HepG2 (cell line): ENCODE results near the gene KMT2B. TPM values are rescaled to one million over a fixed set of nuclear protein-coding genes. Genes with fewer than 3 reads are reported as not detected.

Source experiments
- CREM ChIP-seq, 2 experiments: sonication (generic) in 1 of 2; formaldehyde crosslinking in 1 of 2; IDR thresholded peaks; 2 replicates each; pipeline versions ENCODE4 v1.4.0 to v1.6.1; 2016 to 2020; ENCODE audit warnings: antibody characterized with exemption in 1 of 2, mild to moderate bottlenecking in 1 of 2, missing genetic modification reagents in 1 of 2
- DR1 ChIP-seq: sonication (generic); formaldehyde crosslinking; IDR thresholded peaks from 2 replicates; pipeline ENCODE4 v1.8.0; 2021; ENCODE audit warnings: mild to moderate bottlenecking, missing genetic modification reagents, inconsistent platforms
- GATAD1 ChIP-seq: IDR thresholded peaks from 2 replicates; pipeline ENCODE4 v1.6.1; 2016; ENCODE audit warnings: missing genetic modification reagents, missing compliant biosample characterization
- GPN1 ChIP-seq: sonication (generic); formaldehyde crosslinking; IDR thresholded peaks from 2 replicates; pipeline ENCODE4 v1.5.1; 2020; ENCODE audit warnings: missing genetic modification reagents, borderline replicate concordance
- KAT2B ChIP-seq: fragments of 150-350 bp; IDR thresholded peaks from 2 replicates; pipeline ENCODE4 v1.6.1; 2014; ENCODE audit warnings: low read depth, low read length, borderline replicate concordance
- KLF16 ChIP-seq, 2 experiments: sonication (generic) in 1 of 2; formaldehyde crosslinking in 1 of 2; IDR thresholded peaks; 2 replicates each; pipeline versions ENCODE4 v1.6.1 to v1.8.0; 2016 to 2023; ENCODE audit warnings: missing genetic modification reagents in 2 of 2, missing compliant biosample characterization in 1 of 2
- MED13 ChIP-seq: sonication (generic); formaldehyde crosslinking; IDR thresholded peaks from 2 replicates; pipeline ENCODE4 v1.5.0; 2020; ENCODE audit warnings: missing genetic modification reagents
- MXI1 ChIP-seq: IDR thresholded peaks from 3 replicates; pipeline ENCODE4 v1.6.1; 2012; ENCODE audit warnings: low read depth, low read length, inconsistent platforms, borderline replicate concordance
- NCOA5 ChIP-seq: sonication (generic); formaldehyde crosslinking; IDR thresholded peaks from 2 replicates; pipeline ENCODE4 v1.4.0; 2020; ENCODE audit warnings: missing genetic modification reagents
- NR3C1 ChIP-seq: sonication (generic); formaldehyde crosslinking; IDR thresholded peaks from 2 replicates; pipeline ENCODE4 v1.4.0; 2020; ENCODE audit warnings: missing genetic modification reagents
- PHF21A ChIP-seq: sonication (generic); formaldehyde crosslinking; IDR thresholded peaks from 2 replicates; pipeline ENCODE4 v1.5.0; 2020; ENCODE audit warnings: mild to moderate bottlenecking, missing genetic modification reagents
- RFXAP ChIP-seq: sonication (generic); formaldehyde crosslinking; IDR thresholded peaks from 2 replicates; pipeline ENCODE4 v1.4.0; 2020; ENCODE audit warnings: missing genetic modification reagents, borderline replicate concordance
- RXRB ChIP-seq: IDR thresholded peaks from 2 replicates; pipeline ENCODE4 v1.6.1; 2016; ENCODE audit warnings: borderline replicate concordance, missing genetic modification reagents, missing compliant biosample characterization
- SMYD3 ChIP-seq: sonication (generic); formaldehyde crosslinking; IDR thresholded peaks from 2 replicates; pipeline ENCODE4 v1.8.1; 2023; ENCODE audit warnings: mild to moderate bottlenecking, missing genetic modification reagents
- STAG1 ChIP-seq: sonication (generic); formaldehyde crosslinking; IDR thresholded peaks from 2 replicates; pipeline ENCODE4 v1.4.0; 2020; ENCODE audit warnings: missing genetic modification reagents
- XRCC5 ChIP-seq: fragments of 200-400 bp; formaldehyde crosslinking; optimal IDR thresholded peaks from 2 replicates; pipeline ENCODE3; 2017; ENCODE audit warnings: mild to moderate bottlenecking, low read length
- ZNF3 ChIP-seq: IDR thresholded peaks from 2 replicates; pipeline ENCODE4 v1.7.0; 2017; ENCODE audit warnings: inconsistent platforms
- ZNF569 ChIP-seq: sonication (generic); formaldehyde crosslinking; IDR thresholded peaks from 2 replicates; pipeline ENCODE4 v1.5.0; 2020; ENCODE audit warnings: mild to moderate bottlenecking, missing genetic modification reagents, moderate library complexity, borderline replicate concordance
- ZNF792 ChIP-seq: IDR thresholded peaks from 2 replicates; pipeline ENCODE4 v1.6.1; 2016
- ZNF841 ChIP-seq: sonication (generic); formaldehyde crosslinking; IDR thresholded peaks from 2 replicates; pipeline ENCODE4 v1.8.1; 2023; ENCODE audit warnings: missing genetic modification reagents, borderline replicate concordance
- polyA plus RNA-seq, 8 experiments: library from polyadenylated mRNA; depleted of rRNA in 3 of 8; stranded (reverse) in 7 of 8; unstranded in 1 of 8; fragments of >200 nt; fragmentation: Illumina TruSeq in 4 of 8; extraction: Trizol in 4 of 8; gene quantifications; 2 replicates each; pipeline versions ENCODE4 v1.2.1 to v1.2.3, GENCODE V29; 2011 to 2016; ENCODE audit warnings: low read depth in 4 of 8, missing spikeins in 1 of 8, mixed read lengths in 1 of 8; ENCODE audit not compliant: insufficient read depth in 1 of 8
- total RNA-seq, 5 experiments: library from RNA; depleted of rRNA; stranded (reverse); fragments of >200 nt; fragmentation: Illumina TruSeq; extraction: Trizol; gene quantifications; 2 replicates each; pipeline ENCODE4 v1.2.3, GENCODE V29; 2016; ENCODE audit warnings: low read depth in 1 of 5
- TF ChIP-seq, protein P1 (sequence below): sonication (generic); formaldehyde crosslinking; IDR thresholded peaks from 2 replicates; pipeline ENCODE4 v1.4.0; 2020; ENCODE audit warnings: missing genetic modification reagents
- TF ChIP-seq, protein P2 (sequence below): sonication (generic); formaldehyde crosslinking; IDR thresholded peaks from 2 replicates; pipeline ENCODE4 v1.4.0; 2020; ENCODE audit warnings: mild to moderate bottlenecking, missing genetic modification reagents
- TF ChIP-seq, protein P3 (sequence below): sonication (generic); formaldehyde crosslinking; IDR thresholded peaks from 2 replicates; pipeline ENCODE4 v1.8.1; 2023; ENCODE audit warnings: mild to moderate bottlenecking, moderate library complexity, missing genetic modification reagents
- TF ChIP-seq, protein P4 (sequence below): IDR thresholded peaks from 2 replicates; pipeline ENCODE4 v1.6.1; 2012; ENCODE audit warnings: inconsistent platforms
- TF ChIP-seq, protein P5 (sequence below): sonication (generic); formaldehyde crosslinking; IDR thresholded peaks from 2 replicates; pipeline ENCODE4 v1.4.0; 2020; ENCODE audit warnings: mild to moderate bottlenecking, missing genetic modification reagents

KMT2B gene
- total and polyA plus RNA-seq, 2 of the 13 experiments (the other 11 are each of a cell fraction or from before 2014, with no cell fraction given) = 6.2 to 16.9 TPM

DNA sequence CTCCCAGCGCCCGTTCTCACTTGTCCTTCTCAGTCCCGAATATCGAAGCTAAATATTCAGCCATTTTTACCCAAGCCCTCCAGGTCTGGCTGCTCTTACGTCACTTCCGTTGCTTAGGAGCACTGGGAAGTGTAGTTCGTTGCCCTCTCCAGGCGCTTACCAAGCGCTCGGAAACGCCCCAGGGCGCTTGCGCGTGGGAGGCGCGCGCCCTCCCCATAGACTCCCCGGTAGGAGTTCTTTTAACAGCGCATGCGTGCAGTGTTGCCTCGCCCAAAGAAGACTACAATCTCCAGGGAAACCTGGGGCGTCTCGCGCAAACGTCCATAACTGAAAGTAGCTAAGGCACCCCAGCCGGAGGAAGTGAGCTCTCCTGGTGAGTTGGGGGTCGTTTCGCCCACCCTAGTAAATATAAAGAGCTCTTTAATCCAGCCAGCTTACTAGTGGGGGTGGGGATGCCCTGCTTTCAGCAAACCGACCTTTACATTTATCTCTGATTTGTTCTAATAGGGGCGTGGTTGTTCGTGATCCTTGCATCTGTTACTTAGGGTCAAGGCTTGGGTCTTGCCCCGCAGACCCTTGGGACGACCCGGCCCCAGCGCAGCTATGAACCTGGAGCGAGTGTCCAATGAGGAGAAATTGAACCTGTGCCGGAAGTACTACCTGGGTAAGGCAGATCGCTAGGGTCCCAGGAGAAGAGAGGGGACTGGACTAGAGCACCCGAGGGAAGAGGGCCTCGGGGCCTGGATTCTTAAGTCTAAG is 27.7 kb downstream of the KMT2B start, which contains the start of the genes PSENEN and U2AF1L4 (continued):
- TF ChIP-seq, protein P1, sequence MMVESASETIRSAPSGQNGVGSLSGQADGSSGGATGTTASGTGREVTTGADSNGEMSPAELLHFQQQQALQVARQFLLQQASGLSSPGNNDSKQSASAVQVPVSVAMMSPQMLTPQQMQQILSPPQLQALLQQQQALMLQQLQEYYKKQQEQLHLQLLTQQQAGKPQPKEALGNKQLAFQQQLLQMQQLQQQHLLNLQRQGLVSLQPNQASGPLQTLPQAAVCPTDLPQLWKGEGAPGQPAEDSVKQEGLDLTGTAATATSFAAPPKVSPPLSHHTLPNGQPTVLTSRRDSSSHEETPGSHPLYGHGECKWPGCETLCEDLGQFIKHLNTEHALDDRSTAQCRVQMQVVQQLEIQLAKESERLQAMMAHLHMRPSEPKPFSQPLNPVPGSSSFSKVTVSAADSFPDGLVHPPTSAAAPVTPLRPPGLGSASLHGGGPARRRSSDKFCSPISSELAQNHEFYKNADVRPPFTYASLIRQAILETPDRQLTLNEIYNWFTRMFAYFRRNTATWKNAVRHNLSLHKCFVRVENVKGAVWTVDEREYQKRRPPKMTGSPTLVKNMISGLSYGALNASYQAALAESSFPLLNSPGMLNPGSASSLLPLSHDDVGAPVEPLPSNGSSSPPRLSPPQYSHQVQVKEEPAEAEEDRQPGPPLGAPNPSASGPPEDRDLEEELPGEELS (CRISPR knock-in tag) = no peak
- TF ChIP-seq PHF21A (CRISPR knock-in tag) (no peak), NCOA5 (no peak), GATAD1 (CRISPR knock-in tag) (peak; percentile 91), NR3C1 (no peak), SMYD3 (CRISPR knock-in tag) (no peak), CREM (IDR thresholded peaks at IDR 0.05) (peak; percentile 98), CREM (CRISPR knock-in tag; IDR thresholded peaks at IDR 0.05) (0 out of 2 replicates have a peak, but pooled peaks have one; percentile 35), MXI1 (peak; percentile 86; the same call in 2 of the 3 replicates), ZNF841 (CRISPR knock-in tag) (no peak), XRCC5 (no peak), RFXAP (CRISPR knock-in tag) (no peak), RXRB (CRISPR knock-in tag) (no peak), DR1 (CRISPR knock-in tag) (no peak), MED13 (CRISPR knock-in tag) (no peak), STAG1 (no peak), KAT2B (no peak), GPN1 (no peak), KLF16 (CRISPR knock-in tag; IDR thresholded peaks at IDR 0.05) (0 out of 4 replicates have a peak, but pooled peaks of 1 of the 2 experiments have one; percentile 1), ZNF792 (CRISPR knock-in tag) (no peak), ZNF569 (CRISPR knock-in tag) (no peak), ZNF3 (CRISPR knock-in tag) (no peak)
- TF ChIP-seq, protein P2, sequence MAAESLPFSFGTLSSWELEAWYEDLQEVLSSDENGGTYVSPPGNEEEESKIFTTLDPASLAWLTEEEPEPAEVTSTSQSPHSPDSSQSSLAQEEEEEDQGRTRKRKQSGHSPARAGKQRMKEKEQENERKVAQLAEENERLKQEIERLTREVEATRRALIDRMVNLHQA = no peak
- TF ChIP-seq, protein P3, sequence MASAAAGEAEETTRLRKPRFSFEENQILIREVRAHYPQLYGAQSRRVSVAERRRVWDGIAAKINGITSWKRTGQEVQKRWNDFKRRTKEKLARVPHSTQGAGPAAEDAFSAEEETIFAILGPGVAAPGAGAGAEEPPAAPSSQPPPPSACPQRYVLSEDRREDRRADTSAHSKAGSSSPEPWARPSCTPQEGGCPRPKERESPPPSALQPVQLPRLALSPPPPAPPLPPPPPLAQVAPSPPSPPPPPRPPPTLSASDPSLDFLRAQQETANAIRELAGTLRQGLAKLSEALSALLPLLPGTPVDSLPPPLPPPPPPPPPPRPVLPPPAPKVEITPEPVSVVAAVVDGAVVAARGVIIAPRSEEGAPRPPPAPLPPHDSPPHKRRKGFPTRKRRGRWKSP (CRISPR knock-in tag) = no peak
- TF ChIP-seq, protein P4, sequence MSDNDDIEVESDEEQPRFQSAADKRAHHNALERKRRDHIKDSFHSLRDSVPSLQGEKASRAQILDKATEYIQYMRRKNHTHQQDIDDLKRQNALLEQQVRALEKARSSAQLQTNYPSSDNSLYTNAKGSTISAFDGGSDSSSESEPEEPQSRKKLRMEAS = no peak
- TF ChIP-seq, protein P5, sequence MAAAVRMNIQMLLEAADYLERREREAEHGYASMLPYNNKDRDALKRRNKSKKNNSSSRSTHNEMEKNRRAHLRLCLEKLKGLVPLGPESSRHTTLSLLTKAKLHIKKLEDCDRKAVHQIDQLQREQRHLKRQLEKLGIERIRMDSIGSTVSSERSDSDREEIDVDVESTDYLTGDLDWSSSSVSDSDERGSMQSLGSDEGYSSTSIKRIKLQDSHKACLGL (CRISPR knock-in tag) = no peak
